ENCODE data around the gene COG5.

The COG5 gene

GRCh38 chr7:107505362-107505761, 58.4 kb downstream of the COG5 start:
- no peak for DNase-seq

GRCh38 chr7:107503687-107504086, 60.0 kb downstream of the COG5 start:
- DNase-seq: no peak

GRCh38 chr7:107502797-107503196, 60.9 kb downstream of the COG5 start:
- DNase-seq: no peak

- no peak for DNase-seq
Measured at GRCh38 chr7:107502154-107502553, 61.6 kb downstream of the COG5 start.

GRCh38 chr7:107501593-107501992, 62.1 kb downstream of the COG5 start:
- peak; percentile 77 for DNase-seq

- DNase-seq: no peak
Measured at GRCh38 chr7:107499731-107500130, 64.0 kb downstream of the COG5 start.

GRCh38 chr7:107495516-107495915, 68.2 kb downstream of the COG5 start:
- DNase-seq: peak; percentile 55

- peak; percentile 63 for DNase-seq
Measured at GRCh38 chr7:107494884-107495283, 68.8 kb downstream of the COG5 start.

- DNase-seq: no peak
Measured at GRCh38 chr7:107494315-107494751, 69.4 kb downstream of the COG5 start.

GRCh38 chr7:107492875-107493274, 70.8 kb downstream of the COG5 start:
- no peak for DNase-seq

- peak; percentile 63 for DNase-seq
Measured at GRCh38 chr7:107486041-107486440, 77.7 kb downstream of the COG5 start.

- no peak for DNase-seq
Measured at GRCh38 chr7:107482571-107482970, 81.1 kb downstream of the COG5 start.

GRCh38 chr7:107480932-107481331, 82.8 kb downstream of the COG5 start:
- DNase-seq: peak; percentile 56

- no peak for DNase-seq
Measured at GRCh38 chr7:107479303-107479702, 84.4 kb downstream of the COG5 start.

- DNase-seq: peak; percentile 29
Measured at GRCh38 chr7:107474104-107474521, 89.6 kb downstream of the COG5 start.

GRCh38 chr7:107472116-107472515, 91.6 kb downstream of the COG5 start:
- no peak for DNase-seq

- peak; percentile 32 for DNase-seq
Measured at GRCh38 chr7:107471292-107472070, 92.2 kb downstream of the COG5 start.

- DNase-seq: peak; percentile 19
Measured at GRCh38 chr7:107469929-107470328, 93.8 kb downstream of the COG5 start, which contains the start of gene GPR22. Gene GPR22 (plus strand): TSS chr7:107470057. CDS start chr7:107474061, 4,004 bp downstream.

- DNase-seq: no peak
Measured at GRCh38 chr7:107468824-107469223, 94.9 kb downstream of the COG5 start.

GRCh38 chr7:107467972-107468371, 95.7 kb downstream of the COG5 start:
- DNase-seq: no peak

GRCh38 chr7:107464666-107465226, 99.0 kb downstream of the COG5 start:
- no peak for DNase-seq

GRCh38 chr7:107463139-107464078, 100.3 kb downstream of the COG5 start:
- DNase-seq: peak; percentile 71

GRCh38 chr7:107461938-107462533, 101.7 kb downstream of the COG5 start:
- DNase-seq: no peak

Measured in OCI-M1 (cell line).